ENCODE measurements around the gene ACAN. TPM values are rescaled to one million over a fixed set of nuclear protein-coding genes. Genes with fewer than 3 reads are reported as not detected.

ACAN gene
- total RNA-seq, 1 donor from 2014 or later: 176 TPM

DNA sequence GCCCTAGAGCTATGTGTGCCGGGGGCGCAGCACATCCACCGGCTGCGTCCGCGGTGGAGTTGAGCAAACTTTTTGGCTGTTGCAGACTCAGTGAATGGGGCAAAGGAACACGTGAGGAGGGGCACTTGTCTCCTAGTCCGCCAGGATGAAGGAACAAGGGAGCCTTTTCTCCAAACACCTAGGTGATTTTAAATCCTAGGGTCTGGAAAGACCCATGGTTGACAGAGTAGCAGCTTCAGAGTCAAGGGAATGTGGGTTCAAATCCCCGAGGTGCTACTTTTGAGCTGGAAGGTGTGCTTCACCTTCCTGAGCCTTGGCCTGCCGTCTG, 648 bp downstream of the ACAN start:
- TF ChIP-seq, protein P1, sequence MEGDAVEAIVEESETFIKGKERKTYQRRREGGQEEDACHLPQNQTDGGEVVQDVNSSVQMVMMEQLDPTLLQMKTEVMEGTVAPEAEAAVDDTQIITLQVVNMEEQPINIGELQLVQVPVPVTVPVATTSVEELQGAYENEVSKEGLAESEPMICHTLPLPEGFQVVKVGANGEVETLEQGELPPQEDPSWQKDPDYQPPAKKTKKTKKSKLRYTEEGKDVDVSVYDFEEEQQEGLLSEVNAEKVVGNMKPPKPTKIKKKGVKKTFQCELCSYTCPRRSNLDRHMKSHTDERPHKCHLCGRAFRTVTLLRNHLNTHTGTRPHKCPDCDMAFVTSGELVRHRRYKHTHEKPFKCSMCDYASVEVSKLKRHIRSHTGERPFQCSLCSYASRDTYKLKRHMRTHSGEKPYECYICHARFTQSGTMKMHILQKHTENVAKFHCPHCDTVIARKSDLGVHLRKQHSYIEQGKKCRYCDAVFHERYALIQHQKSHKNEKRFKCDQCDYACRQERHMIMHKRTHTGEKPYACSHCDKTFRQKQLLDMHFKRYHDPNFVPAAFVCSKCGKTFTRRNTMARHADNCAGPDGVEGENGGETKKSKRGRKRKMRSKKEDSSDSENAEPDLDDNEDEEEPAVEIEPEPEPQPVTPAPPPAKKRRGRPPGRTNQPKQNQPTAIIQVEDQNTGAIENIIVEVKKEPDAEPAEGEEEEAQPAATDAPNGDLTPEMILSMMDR (IDR thresholded peaks at IDR 0.05): no peak
- Mint-ChIP-seq H3K9me3 (ENCODE audit: low read depth) (no peaks in the 10 kb centered on the region), H3K4me1 (ENCODE audit: low read depth) (peaks cover 54% of the 10 kb centered on the region), H3K27ac (ENCODE audit: unreplicated experiment) (no peak overlapping the region), H3K4me3 (ENCODE audit: unreplicated experiment) (peak overlapping the region; percentile 81), H3K27me3 (ENCODE audit: low read depth) (peaks cover 21% of the 10 kb centered on the region), H3K36me3 (ENCODE audit: low read depth) (peaks cover 7% of the 10 kb centered on the region)
- no peak for DNase-seq (ENCODE audit: low spot score)

DNA sequence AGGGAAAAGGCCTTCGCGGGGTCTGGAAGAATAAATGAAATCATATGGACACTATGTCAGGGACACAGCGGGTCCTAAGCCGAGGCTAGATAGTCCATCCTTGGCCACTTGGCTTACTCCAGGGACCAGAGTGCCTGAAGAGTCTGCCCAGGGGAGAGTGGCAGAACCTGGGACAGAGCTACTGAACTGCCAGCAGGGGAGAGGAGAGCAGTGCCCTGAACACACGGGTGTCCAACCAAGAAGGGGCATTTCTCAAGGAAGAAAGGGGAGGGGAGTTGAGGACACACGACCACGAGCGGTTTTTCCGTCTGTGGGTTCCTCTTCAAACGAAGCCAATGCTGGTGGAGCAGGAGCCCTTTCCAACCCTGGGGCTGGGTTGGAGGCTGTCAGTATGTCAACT, 1.0 kb downstream of the ACAN start:
- Mint-ChIP-seq H3K4me1 (ENCODE audit: low read depth) (peaks cover 54% of the 10 kb centered on the region), H3K27me3 (ENCODE audit: low read depth) (peaks cover 21% of the 10 kb centered on the region), H3K36me3 (ENCODE audit: low read depth) (peaks cover 7% of the 10 kb centered on the region), H3K9me3 (ENCODE audit: low read depth) (no peaks in the 10 kb centered on the region), H3K27ac (ENCODE audit: unreplicated experiment) (no peak overlapping the region), H3K4me3 (ENCODE audit: unreplicated experiment) (peak overlapping the region; percentile 81)
- no peak for DNase-seq (ENCODE audit: low spot score)
- TF ChIP-seq, protein P1 (IDR thresholded peaks at IDR 0.05): peak; percentile 43

DNA sequence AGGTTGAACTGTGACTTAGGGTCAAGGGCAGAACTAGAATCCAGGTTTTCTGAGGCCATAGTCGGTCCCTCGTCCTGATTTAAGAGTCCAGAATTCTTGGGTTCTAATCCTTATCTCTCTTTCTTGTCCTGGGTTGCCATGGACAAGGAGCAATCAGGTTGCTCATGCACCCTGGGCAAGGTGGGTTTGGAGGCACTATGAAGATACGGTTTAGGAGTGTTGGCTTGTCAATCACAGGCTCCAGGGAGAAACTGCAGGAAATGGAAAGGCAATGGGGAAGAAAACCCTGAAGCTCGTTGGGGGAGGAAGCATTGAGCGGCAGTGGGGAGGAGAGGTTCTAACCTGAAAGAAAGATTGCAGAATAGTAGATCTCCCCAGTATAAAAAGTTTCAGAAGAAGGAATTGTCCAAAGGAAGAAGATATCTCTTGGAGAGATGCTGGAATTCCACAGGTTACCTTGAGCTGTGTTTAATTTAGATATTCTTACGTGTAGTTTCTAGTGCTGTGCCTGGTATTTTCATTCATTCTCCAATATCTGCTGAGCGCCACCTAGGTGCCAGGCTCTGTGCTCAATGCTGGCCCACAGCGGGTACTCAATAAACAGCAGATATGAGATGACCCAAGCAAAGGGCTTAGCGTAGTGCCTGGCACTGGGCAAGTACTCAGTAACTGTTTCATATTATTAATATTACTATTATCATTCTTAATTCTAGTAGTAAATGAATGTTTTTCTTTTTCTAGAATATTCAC, 2.0 kb downstream of the ACAN start:
- Mint-ChIP-seq H3K4me3 (ENCODE audit: unreplicated experiment) (peak overlapping the region; percentile 81), H3K9me3 (ENCODE audit: low read depth) (no peaks in the 10 kb centered on the region)

DNA sequence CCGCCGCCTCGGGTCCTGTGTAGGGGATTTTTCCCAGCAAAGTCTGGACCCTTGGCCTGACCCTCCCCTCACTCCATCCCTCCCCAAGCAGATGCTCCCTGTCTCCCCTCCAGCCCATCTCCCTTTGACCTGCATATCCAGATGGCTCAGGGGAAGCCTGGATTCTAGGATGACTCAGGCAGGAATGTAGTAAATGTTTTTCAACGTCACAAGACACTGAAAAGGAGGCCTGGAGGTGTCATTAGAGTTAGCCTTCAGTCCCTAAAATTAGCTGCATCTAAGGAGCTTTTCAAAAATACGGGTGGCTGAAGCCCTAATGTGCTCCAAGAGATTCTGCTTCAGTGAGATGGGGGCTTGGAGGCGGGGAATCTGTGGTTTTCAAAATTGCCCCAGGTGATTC, 7.2 kb downstream of the ACAN start:
- Mint-ChIP-seq H3K4me3 (ENCODE audit: unreplicated experiment) (no peak overlapping the region), H3K27ac (ENCODE audit: unreplicated experiment) (no peak overlapping the region), H3K36me3 (ENCODE audit: low read depth) (peaks cover 13% of the 10 kb centered on the region), H3K9me3 (ENCODE audit: low read depth) (no peaks in the 10 kb centered on the region), H3K27me3 (ENCODE audit: low read depth) (no peaks in the 10 kb centered on the region), H3K4me1 (ENCODE audit: low read depth) (peaks cover 36% of the 10 kb centered on the region)
- DNase-seq (ENCODE audit: low spot score): no peak
- TF ChIP-seq, protein P1 (IDR thresholded peaks at IDR 0.05): no peak

More for the DNA sequence above, 2.0 kb downstream of the ACAN start:
- no peak for DNase-seq (ENCODE audit: low spot score)
- Mint-ChIP-seq H3K27me3 (ENCODE audit: low read depth) (peaks cover 21% of the 10 kb centered on the region), H3K4me1 (ENCODE audit: low read depth) (peaks cover 52% of the 10 kb centered on the region), H3K27ac (ENCODE audit: unreplicated experiment) (no peak overlapping the region), H3K36me3 (ENCODE audit: low read depth) (peaks cover 7% of the 10 kb centered on the region)
- TF ChIP-seq, protein P1 (IDR thresholded peaks at IDR 0.05): peak; percentile 41

DNA sequence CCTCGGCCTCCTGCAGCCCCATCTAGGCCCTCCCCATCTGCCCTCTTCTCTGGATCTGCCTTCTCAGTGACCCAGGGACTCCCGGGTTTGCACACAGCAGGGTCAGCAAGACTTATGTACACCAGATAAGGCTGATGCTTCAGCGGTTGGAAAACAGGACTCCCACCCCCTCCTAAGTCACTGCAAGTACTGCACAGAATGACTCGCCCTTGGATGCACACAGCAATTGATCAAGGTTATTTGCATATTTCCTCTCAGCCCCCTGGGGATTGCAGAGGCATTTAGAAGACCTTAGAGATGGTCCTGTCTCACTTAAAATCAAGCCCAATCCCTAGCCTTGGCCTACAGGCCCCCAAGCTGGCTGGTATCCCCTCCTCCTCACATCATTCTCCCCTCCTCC, 8.9 kb downstream of the ACAN start:
- H3K9me3 Mint-ChIP-seq (ENCODE audit: low read depth): no peaks in the 10 kb centered on the region
- H3K36me3 Mint-ChIP-seq (ENCODE audit: low read depth): peaks cover 16% of the 10 kb centered on the region
- H3K27me3 Mint-ChIP-seq (ENCODE audit: low read depth): no peaks in the 10 kb centered on the region
- peaks cover 24% of the 10 kb centered on the region for H3K4me1 Mint-ChIP-seq (ENCODE audit: low read depth)
- no peak for DNase-seq (ENCODE audit: low spot score)
- no peak overlapping the region for H3K4me3 Mint-ChIP-seq (ENCODE audit: unreplicated experiment)
- no peak overlapping the region for H3K27ac Mint-ChIP-seq (ENCODE audit: unreplicated experiment)
- TF ChIP-seq, protein P1 (IDR thresholded peaks at IDR 0.05): no peak
